Uterus (tissue), 4 donors: Measurements from ENCODE around the gene PLCG2. TPM values are rescaled to one million over a fixed set of nuclear protein-coding genes. Genes with fewer than 3 reads are reported as not detected.

Experiments
- DNase-seq, 2 donors: peaks; one replicate each; pipeline ENCODE4 v3.0.0-alpha.2; 2019 to 2020
- H3K27ac ChIP-seq, 2 donors: fragments of 200-600 bp; sonication (generic); 1 replicate in 1 of 2; 2 replicates in 1 of 2; pipeline ENCODE4 v1.5.1; 2016 to 2018
- H3K27me3 ChIP-seq, 2 donors: fragments of 200-600 bp; sonication (generic); one replicate each; pipeline ENCODE4 v1.5.1; 2018 to 2019; ENCODE audit warnings: control low read depth in 1 of 2
- H3K36me3 ChIP-seq, 2 donors: fragments of 200-600 bp; sonication (generic); one replicate each; pipeline ENCODE4 v1.5.1; 2019; ENCODE audit warnings: control low read depth in 1 of 2
- H3K4me1 ChIP-seq, 2 donors: fragments of 200-600 bp; sonication (generic); one replicate each; pipeline ENCODE4 v1.5.1; 2018 to 2019; ENCODE audit warnings: control low read depth in 1 of 2
- H3K4me3 ChIP-seq, 2 donors: fragments of 200-600 bp; sonication (generic); 1 replicate in 1 of 2; 2 replicates in 1 of 2; pipeline ENCODE4 v1.5.1; 2018 to 2019; ENCODE audit warnings: mild to moderate bottlenecking in 1 of 2
- H3K9me3 ChIP-seq, 2 donors: fragments of 200-600 bp; sonication (generic); one replicate each; pipeline ENCODE4 v1.5.1; 2019; ENCODE audit warnings: control low read depth in 1 of 2
- POLR2A ChIP-seq, 2 donors: fragments of 450-650 bp; IDR thresholded peaks; one replicate each; pipeline ENCODE4 v1.6.1; 2016; ENCODE audit warnings: antibody characterized with exemption in 2 of 2, mild to moderate bottlenecking in 1 of 2, moderate library complexity in 1 of 2
- intact Hi-C: fragments of 100-400 bp; cut with DNase I; formaldehyde crosslinking; loops from one replicate; pipeline ENCODE4 v1.15.1; 2023; ENCODE audit warnings: low total_unique reads
- total RNA-seq, 4 donors: library from RNA; depleted of rRNA in 3 of 4; stranded (reverse); fragments of >200 nt in 3 of 4; gene quantifications; one replicate each; pipeline versions ENCODE4 v1.1.0 to v1.2.4, GENCODE V29; 2014 to 2023
- TF ChIP-seq, protein P1 (sequence below), 4 experiments: fragments of 200-600 bp in 2 of 4; fragments of 450-650 bp in 2 of 4; sonication (generic) in 2 of 4; IDR thresholded peaks; one replicate each; pipeline ENCODE4 v1.5.1; 2016 to 2019; ENCODE audit warnings: antibody characterized with exemption in 4 of 4, mild to moderate bottlenecking in 2 of 4, moderate library complexity in 1 of 4
- donor health status: DM: yes; HTN: yes; CAD: no.

The PLCG2 gene
- total RNA-seq, 4 donors from 2014 or later, result 11.2 to 39.4 (median 18.8) TPM

- TF ChIP-seq, protein P1, sequence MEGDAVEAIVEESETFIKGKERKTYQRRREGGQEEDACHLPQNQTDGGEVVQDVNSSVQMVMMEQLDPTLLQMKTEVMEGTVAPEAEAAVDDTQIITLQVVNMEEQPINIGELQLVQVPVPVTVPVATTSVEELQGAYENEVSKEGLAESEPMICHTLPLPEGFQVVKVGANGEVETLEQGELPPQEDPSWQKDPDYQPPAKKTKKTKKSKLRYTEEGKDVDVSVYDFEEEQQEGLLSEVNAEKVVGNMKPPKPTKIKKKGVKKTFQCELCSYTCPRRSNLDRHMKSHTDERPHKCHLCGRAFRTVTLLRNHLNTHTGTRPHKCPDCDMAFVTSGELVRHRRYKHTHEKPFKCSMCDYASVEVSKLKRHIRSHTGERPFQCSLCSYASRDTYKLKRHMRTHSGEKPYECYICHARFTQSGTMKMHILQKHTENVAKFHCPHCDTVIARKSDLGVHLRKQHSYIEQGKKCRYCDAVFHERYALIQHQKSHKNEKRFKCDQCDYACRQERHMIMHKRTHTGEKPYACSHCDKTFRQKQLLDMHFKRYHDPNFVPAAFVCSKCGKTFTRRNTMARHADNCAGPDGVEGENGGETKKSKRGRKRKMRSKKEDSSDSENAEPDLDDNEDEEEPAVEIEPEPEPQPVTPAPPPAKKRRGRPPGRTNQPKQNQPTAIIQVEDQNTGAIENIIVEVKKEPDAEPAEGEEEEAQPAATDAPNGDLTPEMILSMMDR (IDR thresholded peaks at IDR 0.05), result no peak
- TF ChIP-seq POLR2A (IDR thresholded peaks at IDR 0.05), result no peak
- Histone ChIP-seq H3K9me3 (no peaks in the 10 kb centered on the region), H3K4me3 (no peak overlapping the region), H3K27ac (no peak overlapping the region), H3K36me3 (no peaks in the 10 kb centered on the region), H3K4me1 (no peaks in the 10 kb centered on the region), H3K27me3 (no peaks in the 10 kb centered on the region)
- no peak for DNase-seq
- intact Hi-C loops, result no loop called here
These were observed 63.6 kb downstream of the PLCG2 start for GRCh38 chr16:81842564-81843242.

DNA sequence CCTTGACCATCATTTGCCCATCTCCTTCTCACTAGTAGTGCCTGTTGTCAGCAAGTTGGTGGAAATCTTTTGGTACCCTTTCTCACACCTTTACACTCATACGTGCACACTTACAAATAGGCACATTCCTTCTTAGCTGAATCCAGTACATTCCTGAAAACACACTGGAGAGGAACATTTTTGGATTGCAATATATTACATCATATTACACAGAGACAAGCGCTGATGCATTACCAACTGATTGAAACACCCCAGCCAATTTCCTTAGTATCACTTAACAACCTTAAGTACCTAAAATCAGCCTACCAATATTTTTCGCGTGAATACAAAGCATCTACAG lies 64.1 kb downstream of the PLCG2 start:
- H3K36me3 ChIP-seq, result no peaks in the 10 kb centered on the region
- TF ChIP-seq, protein P1 (IDR thresholded peaks at IDR 0.05), result no peak
- TF ChIP-seq POLR2A (IDR thresholded peaks at IDR 0.05), result no peak
- H3K27ac ChIP-seq, result no peak overlapping the region
- no peaks in the 10 kb centered on the region for H3K4me1 ChIP-seq
- no peak overlapping the region for H3K4me3 ChIP-seq
- intact Hi-C loops, result no loop called here
- DNase-seq, result no peak
- no peaks in the 10 kb centered on the region for H3K27me3 ChIP-seq
- H3K9me3 ChIP-seq, result no peaks in the 10 kb centered on the region

GRCh38 chr16:81843683-81844082 lies 64.6 kb downstream of the PLCG2 start:
- Histone ChIP-seq H3K36me3 (no peaks in the 10 kb centered on the region), H3K27ac (no peak overlapping the region), H3K4me3 (no peak overlapping the region), H3K9me3 (no peaks in the 10 kb centered on the region), H3K4me1 (no peaks in the 10 kb centered on the region), H3K27me3 (no peaks in the 10 kb centered on the region)
- TF ChIP-seq POLR2A (IDR thresholded peaks at IDR 0.05), result no peak
- TF ChIP-seq, protein P1 (IDR thresholded peaks at IDR 0.05), result no peak
- no peak for DNase-seq
- intact Hi-C loops, result no loop called here

- no peaks in the 10 kb centered on the region for H3K27me3 ChIP-seq
- no peaks in the 10 kb centered on the region for H3K36me3 ChIP-seq
- TF ChIP-seq, protein P1 (IDR thresholded peaks at IDR 0.05), result no peak
- TF ChIP-seq POLR2A (IDR thresholded peaks at IDR 0.05), result no peak
- H3K27ac ChIP-seq, result no peak overlapping the region
- no peaks in the 10 kb centered on the region for H3K9me3 ChIP-seq
- intact Hi-C loops, result no loop called here
- DNase-seq, result no peak
- H3K4me3 ChIP-seq, result no peak overlapping the region
- no peaks in the 10 kb centered on the region for H3K4me1 ChIP-seq
These were observed 67.0 kb downstream of the PLCG2 start for GRCh38 chr16:81846105-81846504.

GRCh38 chr16:81848306-81848853 lies 69.3 kb downstream of the PLCG2 start:
- no peaks in the 10 kb centered on the region for H3K9me3 ChIP-seq
- H3K27ac ChIP-seq, result no peak overlapping the region
- TF ChIP-seq, protein P1 (IDR thresholded peaks at IDR 0.05), result no peak
- no peak for TF ChIP-seq POLR2A (IDR thresholded peaks at IDR 0.05)
- no peaks in the 10 kb centered on the region for H3K36me3 ChIP-seq
- no peak overlapping the region for H3K4me3 ChIP-seq
- intact Hi-C loops, result no loop called here
- no peaks in the 10 kb centered on the region for H3K4me1 ChIP-seq
- DNase-seq, result no peak
- no peaks in the 10 kb centered on the region for H3K27me3 ChIP-seq
